GM23338 (cell line): ENCODE data around the gene PDZD8.

Experiments
- CREB1 ChIP-seq: fragments of 250-450 bp; sonication (Bioruptor Pico); IDR thresholded peaks from 2 replicates; pipeline ENCODE4 v1.5.0; 2020; ENCODE audit warnings: low read depth, mild to moderate bottlenecking, moderate library complexity
- CTCF ChIP-seq, 2 experiments: fragments of 200-600 bp in 1 of 2; sonication (generic) in 1 of 2; conservative IDR thresholded peaks; 2 replicates each; pipeline versions ENCODE4 v1.5.1 to v1.6.1; 2016 to 2017; ENCODE audit warnings: antibody characterized with exemption in 2 of 2, low read depth in 2 of 2, mild to moderate bottlenecking in 2 of 2, moderate library complexity in 1 of 2
- ETS1 ChIP-seq: IDR thresholded peaks from 2 replicates; pipeline ENCODE4 v1.6.1; 2016; ENCODE audit warnings: antibody characterized with exemption
- EZH2 ChIP-seq: fragments of 200-600 bp; sonication (generic); IDR thresholded peaks from one replicate; pipeline ENCODE4 v1.8.0; 2017; ENCODE audit warnings: antibody characterized with exemption, mild to moderate bottlenecking, low read depth; ENCODE audit not compliant: unreplicated experiment
- EZH2phosphoT487 ChIP-seq: fragments of 200-600 bp; sonication (generic); IDR thresholded peaks from one replicate; pipeline ENCODE4 v1.8.1; 2018; ENCODE audit warnings: antibody characterized with exemption; ENCODE audit not compliant: unreplicated experiment
- JUNB ChIP-seq: IDR thresholded peaks from one replicate; pipeline ENCODE4 v1.6.1; 2016; ENCODE audit warnings: antibody characterized with exemption; ENCODE audit not compliant: unreplicated experiment
- POLR2AphosphoS5 ChIP-seq: IDR thresholded peaks from 2 replicates; pipeline ENCODE4 v1.6.1; 2016; ENCODE audit warnings: antibody characterized with exemption, low read depth
- REST ChIP-seq: IDR thresholded peaks from one replicate; pipeline ENCODE4 v1.6.1; 2018; ENCODE audit warnings: antibody characterized with exemption; ENCODE audit not compliant: unreplicated experiment
- STAT1 ChIP-seq: IDR thresholded peaks from one replicate; pipeline ENCODE4 v1.6.1; 2016; ENCODE audit warnings: antibody characterized with exemption; ENCODE audit not compliant: unreplicated experiment
- ZNF114 ChIP-seq: fragments of 250-450 bp; sonication (Bioruptor Pico); IDR thresholded peaks from 2 replicates; pipeline ENCODE4 v1.5.0; 2020; ENCODE audit warnings: mild to moderate bottlenecking, moderate library complexity
- ZNF331 ChIP-seq: fragments of 250-450 bp; sonication (Bioruptor Pico); IDR thresholded peaks from 2 replicates; pipeline ENCODE4 v1.5.0; 2020; ENCODE audit warnings: low read depth, mild to moderate bottlenecking, moderate library complexity
- ZNF462 ChIP-seq: fragments of 250-450 bp; sonication (Bioruptor Pico); IDR thresholded peaks from 2 replicates; pipeline ENCODE4 v1.5.0; 2020; ENCODE audit warnings: mild to moderate bottlenecking, moderate library complexity

GRCh38 chr10:117264782-117265181, 110.5 kb downstream of the PDZD8 start:
- TF ChIP-seq POLR2AphosphoS5 = no peak
- TF ChIP-seq ETS1 = no peak
- no peak for TF ChIP-seq CTCF (conservative IDR thresholded peaks at IDR 0.05; ENCODE audit: low read depth in 2 of 2)
- no peak for TF ChIP-seq REST
- TF ChIP-seq EZH2phosphoT487 = no peak
- TF ChIP-seq EZH2 = no peak
- no peak for TF ChIP-seq ZNF331 (CRISPR knock-in tag)
- TF ChIP-seq ZNF462 (CRISPR knock-in tag) = no peak
- TF ChIP-seq JUNB = no peak
- no peak for TF ChIP-seq ZNF114
- no peak for TF ChIP-seq STAT1
- no peak for TF ChIP-seq CREB1 (CRISPR knock-in tag)
